NCI-H1092 (cell line): Measurements from ENCODE around the gene TBC1D8B.
A peak's percentile ranks its signal among the peaks of the same experiment; 100 is the strongest.

Experiments
- DNase-seq: peaks from one replicate; lab custom pipeline; 2025; lab: John Stamatoyannopoulos, UW

The TBC1D8B gene

GRCh38 chrX:106898462-106898861 is 96.0 kb downstream of the TBC1D8B start:
- peak; percentile 37 for DNase-seq

- no peak for DNase-seq
Observed at GRCh38 chrX:106899276-106899675, 96.8 kb downstream of the TBC1D8B start.

GRCh38 chrX:106899841-106900240 is 97.4 kb downstream of the TBC1D8B start:
- no peak for DNase-seq

GRCh38 chrX:106901341-106901740 is 98.9 kb downstream of the TBC1D8B start:
- no peak for DNase-seq

DNA sequence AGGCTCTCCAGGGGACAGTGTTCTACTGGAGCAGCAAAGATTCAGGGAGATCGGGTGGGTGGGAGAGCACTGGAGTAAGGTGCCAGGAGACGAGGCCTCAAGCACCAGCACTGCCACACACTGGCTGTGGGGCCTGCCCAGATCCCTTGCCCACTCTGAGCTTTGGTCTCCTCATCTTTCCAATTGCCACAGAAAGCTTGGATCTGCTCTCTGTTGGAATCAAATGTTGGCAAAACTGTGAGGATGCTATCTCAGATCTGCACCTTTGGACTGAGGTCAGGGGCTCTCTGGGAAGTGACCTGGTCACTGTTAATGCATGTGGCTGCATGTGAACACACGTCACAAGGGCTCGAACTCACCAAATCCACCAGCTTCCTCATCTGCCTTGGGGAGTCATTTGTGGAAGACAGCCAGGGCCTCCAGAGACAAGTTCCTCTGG is 99.3 kb downstream of the TBC1D8B start:
- DNase-seq = no peak

GRCh38 chrX:106902684-106903083 is 100.2 kb downstream of the TBC1D8B start:
- no peak for DNase-seq

GRCh38 chrX:106903291-106903824 is 100.9 kb downstream of the TBC1D8B start, which contains the start of gene RIPPLY1:
Gene RIPPLY1 (minus strand): TSS chrX:106903341. CDS start chrX:106903287, 54 bp downstream.
- peak; percentile 13 for DNase-seq

GRCh38 chrX:106903856-106904528 is 101.5 kb downstream of the TBC1D8B start:
- DNase-seq = no peak

DNA sequence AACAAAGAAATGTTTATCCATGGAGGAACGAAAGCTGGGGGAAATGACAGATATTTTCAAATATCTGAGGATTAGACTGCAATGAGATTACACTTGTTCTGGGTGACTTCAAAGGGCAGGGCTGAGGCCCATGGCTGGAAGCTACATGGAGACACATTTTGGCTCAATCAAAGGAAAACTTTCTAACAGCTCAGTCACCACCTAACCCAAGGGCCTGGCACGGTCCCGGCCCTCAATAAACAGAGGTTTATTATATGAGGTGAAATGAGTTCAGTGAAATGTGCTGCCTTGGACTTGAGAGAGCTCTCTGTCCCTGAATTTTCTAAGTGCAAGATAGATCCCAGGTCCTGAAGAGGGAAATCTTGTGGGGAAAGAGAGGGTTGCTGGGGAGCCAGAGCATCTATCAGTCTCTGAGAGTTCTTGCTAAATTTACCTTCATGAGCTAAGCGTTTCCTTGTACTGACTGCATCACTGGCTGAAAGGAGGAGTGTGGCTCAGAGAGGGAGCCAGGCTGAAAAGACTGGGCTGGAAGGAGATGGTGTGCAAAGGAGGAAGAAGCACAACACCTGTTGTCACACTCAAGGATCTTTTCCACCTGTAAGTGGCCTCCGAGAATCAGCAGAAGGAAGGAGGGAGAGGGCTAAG is 102.7 kb downstream of the TBC1D8B start:
- no peak for DNase-seq

- DNase-seq = no peak
Observed at GRCh38 chrX:106906361-106906760, 103.9 kb downstream of the TBC1D8B start.

DNA sequence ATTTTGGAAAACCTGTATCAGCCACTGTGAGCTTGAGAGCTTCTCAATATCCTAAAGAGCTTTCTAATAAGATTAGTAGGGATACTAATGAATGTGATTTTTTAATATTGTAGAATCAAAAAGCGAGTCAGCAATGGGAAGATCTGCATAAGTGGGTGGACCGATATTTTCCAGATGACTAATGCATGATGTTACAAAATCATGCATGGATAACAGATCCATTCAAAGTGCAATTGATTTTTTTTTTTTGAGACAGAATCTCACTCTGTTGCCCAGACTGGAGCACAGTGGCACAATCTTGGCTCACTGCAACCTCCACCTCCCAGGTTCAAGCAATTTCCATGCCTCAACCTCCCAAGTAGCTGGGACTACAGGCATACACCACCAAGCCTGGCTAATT is 110.4 kb downstream of the TBC1D8B start:
- DNase-seq = no peak

- DNase-seq = no peak
Observed at GRCh38 chrX:106917830-106918500, 115.5 kb downstream of the TBC1D8B start.

DNA sequence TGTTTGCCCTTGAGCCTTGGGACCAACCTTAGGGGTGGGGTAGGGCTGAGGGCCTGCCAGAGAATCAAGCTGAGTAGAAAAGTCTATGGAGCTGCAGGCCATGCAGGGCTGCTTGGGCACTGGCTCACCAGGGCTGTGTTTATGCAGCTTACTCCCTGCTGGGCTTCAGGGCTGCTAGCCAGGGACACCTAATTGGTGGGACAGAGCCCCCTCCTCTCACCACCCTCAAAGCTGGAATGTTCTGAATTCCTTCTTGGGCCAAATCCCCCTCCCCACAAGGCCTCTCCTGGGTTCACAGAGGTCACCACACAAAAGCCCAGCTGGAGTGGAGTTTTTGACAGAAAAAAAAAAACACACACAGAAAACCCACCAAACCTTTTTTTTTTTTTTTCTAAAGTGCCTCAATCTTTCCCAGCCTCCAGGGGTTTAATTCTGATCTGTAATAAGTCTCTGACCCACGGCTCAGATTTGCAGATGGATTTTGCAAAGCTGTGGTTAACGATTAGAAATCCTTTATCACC is 117.5 kb downstream of the TBC1D8B start, which contains the start of gene CLDN2:
TSS of gene CLDN2 (plus strand) at position 471 of the 521 bp plus-strand sequence. CDS start 7,827 bp downstream, outside the sequence.
- no peak for DNase-seq

DNA sequence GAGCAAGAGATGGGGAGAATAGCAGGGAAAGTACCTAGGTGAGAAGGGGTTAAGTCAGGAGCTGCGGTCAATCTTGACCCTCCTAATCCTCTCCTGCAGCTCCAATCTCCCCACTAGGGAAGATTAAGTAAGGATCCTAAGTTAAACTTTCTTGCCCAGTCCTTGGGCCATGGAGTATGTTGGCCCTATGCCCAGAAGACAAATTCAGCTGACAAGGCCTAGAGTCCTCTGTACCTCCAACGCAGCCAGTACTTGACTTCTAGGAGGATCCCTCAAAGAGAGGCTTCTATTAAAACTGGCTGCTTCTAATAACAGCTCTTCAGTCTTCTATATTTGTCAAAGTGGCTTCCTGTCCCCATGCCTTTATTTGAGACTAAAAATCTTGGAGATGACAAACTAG is 119.2 kb downstream of the TBC1D8B start:
- DNase-seq = no peak
